B cell (primary cell): ENCODE results near the gene FES. TPM values are rescaled to one million over a fixed set of nuclear protein-coding genes. Genes with fewer than 3 reads are reported as not detected.
A peak's percentile ranks its signal among the peaks of the same experiment; 100 is the strongest.

Source experiments
- ATAC-seq: fragments of 200-7000 bp; cut with Tn5 transposase; one replicate; pipeline ENCODE4 v1.10.0; 2021; ENCODE audit warnings: low read depth, mild to moderate bottlenecking, moderate number of reproducible peaks, moderate library complexity
- CTCF ChIA-PET: fragments of 350-600 bp; sonication (Branson Sonifier 250); formaldehyde crosslinking; loops from one replicate; lab custom pipeline; 2021; ENCODE audit warnings: antibody characterized with exemption, inconsistent platforms; lab: Charles Lee
- POLR2A ChIA-PET: fragments of 350-600 bp; sonication (Branson Sonifier 250); formaldehyde crosslinking; loops from one replicate; lab custom pipeline; 2021; ENCODE audit warnings: antibody characterized with exemption; lab: Charles Lee
- DNase-seq: peaks from one replicate; pipeline ENCODE4 v3.0.0; 2013
- H2AFZ ChIP-seq: 2 replicates; pipeline ENCODE4 v1.6.1; 2012; ENCODE audit warnings: mild to moderate bottlenecking, low read depth, low read length; ENCODE audit not compliant: insufficient read depth, poor library complexity, severe bottlenecking
- H3K27ac ChIP-seq, 2 donors: 1 replicate in 1 of 2; 2 replicates in 1 of 2; pipeline ENCODE4 v1.5.1; 2012 to 2013; ENCODE audit warnings: low read length in 2 of 2, mild to moderate bottlenecking in 2 of 2, moderate library complexity in 1 of 2
- H3K27me3 ChIP-seq, 4 experiments: fragments of 200-600 bp in 1 of 4; sonication (generic) in 1 of 4; replicated peaks in 1 of 4; 1 replicate in 2 of 4; 2 replicates in 2 of 4; pipeline versions ENCODE4 v1.6.1 to v1.7.0; 2013 to 2016; ENCODE audit warnings: low read length in 3 of 4, mild to moderate bottlenecking in 2 of 4, mixed read lengths in 1 of 4, moderate library complexity in 1 of 4; ENCODE audit not compliant: insufficient read depth in 4 of 4, control insufficient read depth in 3 of 4; ENCODE audit errors: control extremely low read depth in 1 of 4
- H3K36me3 ChIP-seq, 2 experiments: replicated peaks in 1 of 2; 1 replicate in 1 of 2; 2 replicates in 1 of 2; pipeline versions ENCODE4 v1.6.1 to v1.7.1; 2013; ENCODE audit warnings: low read length in 1 of 2; ENCODE audit not compliant: insufficient read depth in 2 of 2, control insufficient read depth in 1 of 2; ENCODE audit errors: control extremely low read depth in 1 of 2, extremely low read depth in 1 of 2
- H3K4me1 ChIP-seq, 2 donors: fragments of 200-600 bp in 1 of 2; sonication (generic) in 1 of 2; 1 replicate in 1 of 2; 2 replicates in 1 of 2; pipeline versions ENCODE4 v1.5.1 to v1.6.1; 2013 to 2017; ENCODE audit warnings: low read length in 2 of 2; ENCODE audit not compliant: control insufficient read depth in 2 of 2, insufficient read depth in 2 of 2
- H3K4me2 ChIP-seq: replicated peaks from 2 replicates; pipeline ENCODE3; 2012; ENCODE audit warnings: mild to moderate bottlenecking, low read depth, low read length; ENCODE audit not compliant: poor library complexity, severe bottlenecking
- H3K4me3 ChIP-seq, 5 experiments: fragments of 200-600 bp in 1 of 5; sonication (generic) in 1 of 5; 1 replicate in 3 of 5; 2 replicates in 2 of 5; pipeline versions ENCODE4 v1.5.1 to v1.7.0; 2011 to 2016; ENCODE audit warnings: low read length in 4 of 5, mild to moderate bottlenecking in 4 of 5, low read depth in 2 of 5, control low read depth in 1 of 5, moderate library complexity in 1 of 5; ENCODE audit not compliant: insufficient read depth in 1 of 5; ENCODE audit errors: control extremely low read depth in 1 of 5, extremely low read depth in 1 of 5
- H3K79me2 ChIP-seq: fragments of 200-600 bp; sonication (generic); one replicate; pipeline ENCODE4 v1.6.0; 2016; ENCODE audit warnings: low read length; ENCODE audit not compliant: control insufficient read depth, insufficient read depth
- H3K9ac ChIP-seq: fragments of 200-600 bp; sonication (generic); 2 replicates; pipeline ENCODE4 v1.6.1; 2017; ENCODE audit warnings: mild to moderate bottlenecking, low read length, moderate library complexity
- H3K9me3 ChIP-seq, 3 donors: one replicate each; pipeline versions ENCODE4 v1.6.1 to v1.7.1; 2013; ENCODE audit warnings: low read length in 2 of 3; ENCODE audit not compliant: control insufficient read depth in 2 of 3, insufficient read depth in 1 of 3; ENCODE audit errors: control extremely low read depth in 1 of 3
- H4K20me1 ChIP-seq: 2 replicates; pipeline ENCODE4 v1.6.0; 2012; ENCODE audit warnings: mild to moderate bottlenecking, low read length; ENCODE audit not compliant: insufficient read depth, control insufficient read depth, poor library complexity, severe bottlenecking
- H3K27ac Mint-ChIP-seq: one replicate; pipeline ENCODE4 v1.8.0; 2021; ENCODE audit warnings: mixed read lengths
- H3K27me3 Mint-ChIP-seq: one replicate; pipeline ENCODE4 v1.8.0; 2021; ENCODE audit warnings: mixed read lengths
- H3K4me1 Mint-ChIP-seq: one replicate; pipeline ENCODE4 v1.8.0; 2021; ENCODE audit warnings: mixed read lengths
- H3K4me3 Mint-ChIP-seq: one replicate; pipeline ENCODE4 v1.8.0; 2021; ENCODE audit warnings: mixed read lengths
- H3K9me3 Mint-ChIP-seq: one replicate; pipeline ENCODE4 v1.8.0; 2022; ENCODE audit warnings: mixed read lengths; ENCODE audit not compliant: insufficient read depth
- EZH2 ChIP-seq: IDR thresholded peaks from 2 replicates; pipeline ENCODE4 v1.6.1; 2012; ENCODE audit warnings: borderline replicate concordance, low read depth, mild to moderate bottlenecking, moderate library complexity, low read length; ENCODE audit not compliant: insufficient read depth, poor library complexity, severe bottlenecking
- WGBS: methylation state at CpG from one replicate; pipeline ENCODE4 v1.1.5; 2013; ENCODE audit warnings: missing lambda C conversion rate; ENCODE audit not compliant: insufficient coverage; 5-methylcytosine and 5-hydroxymethylcytosine counted together
- intact Hi-C: fragments of 100-400 bp; cut with micrococcal nuclease; formaldehyde crosslinking; loops from one replicate; pipeline ENCODE4 v1.10.0; 2022
- polyA plus RNA-seq: library from polyadenylated mRNA; depleted of rRNA; stranded (reverse); fragments of >200 nt; gene quantifications from 2 replicates; pipeline ENCODE4 v1.2.3, GENCODE V29; 2012
- total RNA-seq, 2 donors: library from RNA; stranded (reverse); fragments of 120-200 nt in 1 of 2; gene quantifications; 1 replicate in 1 of 2; 2 replicates in 1 of 2; pipeline versions ENCODE4 v1.2.3 to v1.2.4, GENCODE V29; 2013 to 2022
- TF ChIP-seq, protein P1 (sequence below): fragments of 200-600 bp; IDR thresholded peaks from one replicate; pipeline ENCODE4 v1.8.0; 2022; ENCODE audit warnings: antibody characterized with exemption, mild to moderate bottlenecking

FES gene
- total and polyA plus RNA-seq, 2 donors (not counting 1 experiment from before 2014, with no cell fraction given) = 23.9 to 31.4 TPM

DNA sequence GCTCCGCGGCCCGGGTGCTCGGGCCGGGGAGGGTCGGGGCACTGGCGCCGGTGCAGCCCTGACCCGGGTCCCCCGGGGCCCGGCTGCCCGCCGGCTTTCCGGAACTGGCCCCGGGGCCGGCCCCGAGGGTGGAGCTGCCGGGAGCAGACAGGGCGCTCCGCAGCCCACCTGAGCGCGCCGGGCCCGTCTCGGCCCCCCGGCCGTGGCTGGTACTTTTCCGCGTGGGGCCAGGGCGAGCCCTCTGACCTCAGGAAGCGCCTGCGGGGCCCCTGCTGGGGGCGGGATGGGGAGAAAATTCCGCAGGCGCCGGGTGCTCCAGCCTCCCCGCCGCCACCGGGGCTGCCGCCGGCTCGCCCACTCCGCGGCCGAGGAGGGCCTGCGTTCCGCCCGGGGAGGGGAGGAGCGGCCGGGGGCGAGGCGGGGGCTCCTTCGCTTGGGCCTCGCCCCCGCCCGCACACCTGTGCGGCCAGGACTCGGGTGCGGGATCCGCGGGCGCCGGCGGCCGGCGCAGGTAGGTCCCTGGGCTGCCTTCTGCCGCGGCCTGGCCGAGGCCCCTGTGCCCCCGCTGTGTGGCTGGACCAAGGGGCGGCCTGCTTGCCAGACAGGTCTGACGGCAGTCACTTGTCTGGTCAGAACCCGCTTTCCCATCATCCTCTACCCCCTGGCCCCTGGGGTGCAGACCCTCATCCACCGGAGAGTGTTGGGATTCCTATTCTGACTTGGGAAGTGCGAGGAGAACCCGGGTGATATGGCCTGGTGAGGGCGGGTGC is 12.4 kb upstream of the FES start:
- Mint-ChIP-seq H3K4me1 (peaks cover 41% of the 10 kb centered on the region), H3K27me3 (no peaks in the 10 kb centered on the region), H3K27ac (peak overlapping the region; percentile 93), H3K9me3 (no peaks in the 10 kb centered on the region), H3K4me3 (peak overlapping the region; percentile 91)
- ATAC-seq = peak; percentile 31
- TF ChIP-seq EZH2 = no peak
- TF ChIP-seq, protein P1, sequence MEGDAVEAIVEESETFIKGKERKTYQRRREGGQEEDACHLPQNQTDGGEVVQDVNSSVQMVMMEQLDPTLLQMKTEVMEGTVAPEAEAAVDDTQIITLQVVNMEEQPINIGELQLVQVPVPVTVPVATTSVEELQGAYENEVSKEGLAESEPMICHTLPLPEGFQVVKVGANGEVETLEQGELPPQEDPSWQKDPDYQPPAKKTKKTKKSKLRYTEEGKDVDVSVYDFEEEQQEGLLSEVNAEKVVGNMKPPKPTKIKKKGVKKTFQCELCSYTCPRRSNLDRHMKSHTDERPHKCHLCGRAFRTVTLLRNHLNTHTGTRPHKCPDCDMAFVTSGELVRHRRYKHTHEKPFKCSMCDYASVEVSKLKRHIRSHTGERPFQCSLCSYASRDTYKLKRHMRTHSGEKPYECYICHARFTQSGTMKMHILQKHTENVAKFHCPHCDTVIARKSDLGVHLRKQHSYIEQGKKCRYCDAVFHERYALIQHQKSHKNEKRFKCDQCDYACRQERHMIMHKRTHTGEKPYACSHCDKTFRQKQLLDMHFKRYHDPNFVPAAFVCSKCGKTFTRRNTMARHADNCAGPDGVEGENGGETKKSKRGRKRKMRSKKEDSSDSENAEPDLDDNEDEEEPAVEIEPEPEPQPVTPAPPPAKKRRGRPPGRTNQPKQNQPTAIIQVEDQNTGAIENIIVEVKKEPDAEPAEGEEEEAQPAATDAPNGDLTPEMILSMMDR = no peak
- Histone ChIP-seq H4K20me1 (peaks cover 47% of the 10 kb centered on the region), H3K4me1 (peaks cover 31 to 39% of the 10 kb centered on the region in 2 donors), H3K27me3 (no peaks in the 10 kb centered on the region), H3K9me3 (no peaks in the 10 kb centered on the region), H3K36me3 (peaks cover 0 to 15% of the 10 kb centered on the region in 2 experiments), H2AFZ (peak overlapping the region; percentile 83), H3K4me3 (peak overlapping the region; percentile 51 to 72 (median 64)), H3K79me2 (peaks cover 35% of the 10 kb centered on the region), H3K9ac (peak overlapping the region; percentile 76), H3K27ac (peak overlapping the region in 1 of 2 donors; percentile 55), H3K4me2 (peak overlapping the region; percentile 98)
- under 1% methylated on average over 75 of the region's 77 CpGs for WGBS
- no peak for DNase-seq
- POLR2A ChIA-PET = interaction anchor here (0.5 to 2.2 kb wide), 9 partner anchors 14 to 484 kb away, joined by 3 to 12 read pairs (median 7); partner anchors contain the start of gene IQGAP1
- CTCF ChIA-PET = interaction anchor here (0.8 to 2.2 kb wide), 6 partner anchors 14 to 224 kb away, joined by 3 to 14 read pairs (median 7); partner anchors contain the start of gene HDDC3
- intact Hi-C loops = loop anchor here (1.0 to 5.0 kb wide), 4 partner anchors 19 to 155 kb away; partner anchors contain the start of gene BLM
